ENCODE measurements around the gene PHF12. TPM values are rescaled to one million over a fixed set of nuclear protein-coding genes. Genes with fewer than 3 reads are reported as not detected.
"Not testable (repeated sequence)": the region's sequence is repeated elsewhere in the genome, so short reads cannot be mapped to it uniquely, and the experiment has no call there.

The PHF12 gene
- total RNA-seq, 1 donor, result 25.7 TPM

GRCh38 chr17:28906276-28906675, 45.0 kb downstream of the PHF12 start:
- DNase-seq (ENCODE audit: low read depth), result no peak
- TF ChIP-seq CTCF (IDR thresholded peaks at IDR 0.05; ENCODE audit: insufficient read depth, low read length), result no peak
- no peak overlapping the region for H3K4me3 ChIP-seq (ENCODE audit: low read depth, low read length)

- H3K4me3 ChIP-seq (ENCODE audit: low read depth, low read length), result no peak overlapping the region
- DNase-seq (ENCODE audit: low read depth), result no peak
- no peak for TF ChIP-seq CTCF (IDR thresholded peaks at IDR 0.05; ENCODE audit: insufficient read depth, low read length)
These were observed 46.5 kb downstream of the PHF12 start for GRCh38 chr17:28904800-28905199.

- H3K4me3 ChIP-seq (ENCODE audit: low read depth, low read length); DNase-seq (ENCODE audit: low read depth): not testable (repeated sequence)
These were observed 47.8 kb downstream of the PHF12 start for GRCh38 chr17:28903546-28903841.

- peak within 1 kb of the TSS; percentile 70 for H3K4me3 ChIP-seq (ENCODE audit: low read depth, low read length)
- peak; percentile 58 for TF ChIP-seq CTCF (IDR thresholded peaks at IDR 0.05; ENCODE audit: insufficient read depth, low read length)
These were observed 48.3 kb downstream of the PHF12 start, which contains the start of gene DHRS13 for GRCh38 chr17:28902819-28903545. Gene DHRS13 (minus strand): TSS chr17:28903079. CDS start chr17:28902944, 135 bp downstream.

GRCh38 chr17:28901866-28902818, 49.2 kb downstream of the PHF12 start:
- no peak for DNase-seq (ENCODE audit: low read depth)
- H3K4me3 ChIP-seq (ENCODE audit: low read depth, low read length), result peak overlapping the region; percentile 70
- no peak for TF ChIP-seq CTCF (IDR thresholded peaks at IDR 0.05; ENCODE audit: insufficient read depth, low read length)

More at GRCh38 chr17:28902819-28903545, 48.3 kb downstream of the PHF12 start, which contains the start of gene DHRS13:
- DNase-seq (ENCODE audit: low read depth), result peak; percentile 72

- DNase-seq (ENCODE audit: low read depth), result no peak
- no peak overlapping the region for H3K4me3 ChIP-seq (ENCODE audit: low read depth, low read length)
- TF ChIP-seq CTCF (IDR thresholded peaks at IDR 0.05; ENCODE audit: insufficient read depth, low read length), result no peak
These were observed 50.2 kb downstream of the PHF12 start for GRCh38 chr17:28900986-28901726.
